ENCODE results near the gene CHN2. TPM values are rescaled to one million over a fixed set of nuclear protein-coding genes. Genes with fewer than 3 reads are reported as not detected.
A peak's percentile ranks its signal among the peaks of the same experiment; 100 is the strongest.

Gene CHN2
- total RNA-seq, 1 experiment from 2014 or later, result 5.0 TPM

GRCh38 chr7:29435902-29436301, 241.3 kb downstream of the CHN2 start (continued):
- TF ChIP-seq AFF4 (CRISPR knock-in tag; IDR thresholded peaks at IDR 0.05; ENCODE audit: borderline replicate concordance), result no peak
- TF ChIP-seq, protein P1, sequence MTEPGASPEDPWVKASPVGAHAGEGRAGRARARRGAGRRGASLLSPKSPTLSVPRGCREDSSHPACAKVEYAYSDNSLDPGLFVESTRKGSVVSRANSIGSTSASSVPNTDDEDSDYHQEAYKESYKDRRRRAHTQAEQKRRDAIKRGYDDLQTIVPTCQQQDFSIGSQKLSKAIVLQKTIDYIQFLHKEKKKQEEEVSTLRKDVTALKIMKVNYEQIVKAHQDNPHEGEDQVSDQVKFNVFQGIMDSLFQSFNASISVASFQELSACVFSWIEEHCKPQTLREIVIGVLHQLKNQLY (CRISPR knock-in tag; IDR thresholded peaks at IDR 0.05), result no peak
- TF ChIP-seq ATF1 (CRISPR knock-in tag; IDR thresholded peaks at IDR 0.05), result no peak
- no peak for TF ChIP-seq NR3C1 (CRISPR knock-in tag; conservative IDR thresholded peaks at IDR 0.05; ENCODE audit: low read depth)
- no peak for TF ChIP-seq SOX15 (CRISPR knock-in tag; IDR thresholded peaks at IDR 0.05)
- no peak for TF ChIP-seq GRHL2 (CRISPR knock-in tag; IDR thresholded peaks at IDR 0.05; ENCODE audit: insufficient replicate concordance, severe bottlenecking)
- TF ChIP-seq ELF4 (CRISPR knock-in tag; IDR thresholded peaks at IDR 0.05; ENCODE audit: low read depth), result no peak
- no peak for TF ChIP-seq FOXP4 (CRISPR knock-in tag; IDR thresholded peaks at IDR 0.05)
- TF ChIP-seq MYBL2 (CRISPR knock-in tag; IDR thresholded peaks at IDR 0.05), result no peak

DNA sequence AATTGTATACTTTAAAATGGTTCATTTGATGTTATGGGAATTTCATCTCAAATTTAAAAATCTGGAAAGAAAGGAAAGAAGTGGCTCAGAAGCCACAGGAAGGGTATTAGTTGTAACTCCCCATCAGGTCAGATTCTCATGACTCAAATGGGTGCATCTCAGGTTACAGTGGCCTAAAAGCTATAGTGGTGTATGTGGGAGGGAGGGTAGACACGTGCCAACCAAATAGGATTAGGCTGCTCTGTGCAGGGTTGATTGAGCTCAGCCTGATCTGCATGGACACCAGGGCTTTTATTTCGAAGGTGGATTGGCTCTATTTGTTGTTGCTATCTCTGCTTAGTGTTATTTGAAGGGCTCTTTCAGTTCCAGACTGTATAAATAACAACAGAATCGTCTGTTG, 247.6 kb downstream of the CHN2 start:
- Mint-ChIP-seq H3K4me1 (peaks cover 33% of the 10 kb centered on the region), H3K27me3 (ENCODE audit: low read depth) (0 out of 2 replicates have a peak, but pooled peaks cover 2% of the 10 kb centered on the region), H3K4me3 (no peak overlapping the region), H3K9me3 (no peaks in the 10 kb centered on the region), H3K27ac (0 out of 2 replicates have a peak overlapping the region, but pooled peaks have one; percentile 5), H3K36me3 (no peaks in the 10 kb centered on the region)
- peak; percentile 99 for ATAC-seq
- no peak for DNase-seq (ENCODE audit: low spot score)
- ChIA-PET POLR2A (no interaction called here), CTCF (interaction anchor here (0.8 to 1.0 kb wide), 2 partner anchors 147 to 486 kb away, joined by 3 to 4 read pairs; no protein-coding TSS in a partner anchor)
- TF ChIP-seq USF2 (CRISPR knock-in tag; IDR thresholded peaks at IDR 0.05), result peak; percentile 65
- TF ChIP-seq ZNF671 (CRISPR knock-in tag; IDR thresholded peaks at IDR 0.05), result no peak
- TF ChIP-seq RORB (CRISPR knock-in tag; IDR thresholded peaks at IDR 0.05), result no peak
- TF ChIP-seq MAX (CRISPR knock-in tag; IDR thresholded peaks at IDR 0.05), result peak; percentile 43; the same call in 1 of the 2 replicates
- no peak for TF ChIP-seq NFYB (CRISPR knock-in tag; conservative IDR thresholded peaks at IDR 0.05; ENCODE audit: low read depth)
- no peak; the same call in 1 of the 2 replicates for TF ChIP-seq USF1 (CRISPR knock-in tag; IDR thresholded peaks at IDR 0.05)
- no peak for TF ChIP-seq FOXP4 (CRISPR knock-in tag; IDR thresholded peaks at IDR 0.05)
- TF ChIP-seq, protein P2, sequence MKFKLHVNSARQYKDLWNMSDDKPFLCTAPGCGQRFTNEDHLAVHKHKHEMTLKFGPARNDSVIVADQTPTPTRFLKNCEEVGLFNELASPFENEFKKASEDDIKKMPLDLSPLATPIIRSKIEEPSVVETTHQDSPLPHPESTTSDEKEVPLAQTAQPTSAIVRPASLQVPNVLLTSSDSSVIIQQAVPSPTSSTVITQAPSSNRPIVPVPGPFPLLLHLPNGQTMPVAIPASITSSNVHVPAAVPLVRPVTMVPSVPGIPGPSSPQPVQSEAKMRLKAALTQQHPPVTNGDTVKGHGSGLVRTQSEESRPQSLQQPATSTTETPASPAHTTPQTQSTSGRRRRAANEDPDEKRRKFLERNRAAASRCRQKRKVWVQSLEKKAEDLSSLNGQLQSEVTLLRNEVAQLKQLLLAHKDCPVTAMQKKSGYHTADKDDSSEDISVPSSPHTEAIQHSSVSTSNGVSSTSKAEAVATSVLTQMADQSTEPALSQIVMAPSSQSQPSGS (CRISPR knock-in tag; IDR thresholded peaks at IDR 0.05; ENCODE audit: borderline replicate concordance, low read depth), result no peak
- no peak for TF ChIP-seq JAZF1 (CRISPR knock-in tag; IDR thresholded peaks at IDR 0.05)
- no peak for TF ChIP-seq ZNF425 (CRISPR knock-in tag; conservative IDR thresholded peaks at IDR 0.05)
- TF ChIP-seq TEAD4 (CRISPR knock-in tag; IDR thresholded peaks at IDR 0.05), result no peak

Measured in WTC11 (cell line).